ENCODE data around the gene GOLM1. TPM values are rescaled to one million over a fixed set of nuclear protein-coding genes. Genes with fewer than 3 reads are reported as not detected.

GOLM1 gene
- 106 and 140 TPM in 2 replicates for total RNA-seq

DNA sequence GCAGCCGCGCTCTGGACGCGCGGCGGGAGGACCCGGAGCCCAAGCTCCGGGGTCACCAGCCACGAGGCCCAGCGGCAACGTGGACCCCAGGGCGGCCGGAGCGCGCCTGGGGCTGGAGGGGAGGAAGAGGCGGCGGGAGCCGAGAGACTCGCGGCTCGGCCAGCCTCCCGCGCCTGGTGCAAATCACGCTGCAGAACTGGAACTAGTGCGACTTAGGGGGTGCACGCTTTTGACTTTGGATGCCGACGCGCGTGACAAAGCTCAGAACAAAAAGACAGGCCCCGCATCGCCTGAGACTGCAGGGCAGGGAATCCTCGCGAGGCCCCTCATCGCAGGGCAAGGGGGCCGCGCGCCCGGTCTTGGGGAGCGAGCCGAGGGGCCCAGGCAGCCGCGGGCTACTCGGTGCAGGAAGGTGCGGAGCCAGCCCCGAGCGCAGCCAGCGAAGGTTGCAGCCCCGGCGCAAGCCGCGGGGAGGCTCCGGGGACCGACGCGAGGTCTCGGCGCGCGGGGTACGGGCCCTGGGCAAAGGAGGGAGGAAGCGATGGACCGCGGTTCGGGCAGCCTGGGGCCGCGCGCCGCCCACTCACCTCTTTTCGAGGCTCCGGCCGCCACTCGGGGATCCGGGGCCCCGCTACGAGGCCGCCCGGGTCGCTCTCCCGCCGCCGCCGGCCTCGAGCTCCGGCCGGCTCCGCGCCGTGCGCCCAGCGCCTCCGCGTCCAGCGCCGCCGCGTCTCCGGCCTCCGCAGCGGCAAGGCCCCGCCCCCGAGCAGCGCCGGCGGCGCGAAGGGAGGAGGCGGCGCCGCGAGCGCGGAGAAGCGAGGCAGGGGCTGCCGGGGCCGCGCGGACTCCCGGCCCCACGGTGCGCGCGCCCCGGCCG, at the start of gene GOLM1:
TSS of gene GOLM1 (minus strand) at position 735 of the 877 bp plus-strand sequence. CDS start 20,238 bp downstream, outside the sequence.

Other genes with a start within 250 kb of the GOLM1 start
- gene NAA35, start 158.4 kb downstream of the GOLM1 start, total RNA-seq: 23.8 and 36.1 TPM in 2 replicates
- 0.30 and 1.1 TPM in 2 replicates for gene C9orf153, start 160.1 kb upstream of the GOLM1 start, total RNA-seq
- gene ISCA1, start 183.0 kb upstream of the GOLM1 start, total RNA-seq: 18.9 and 26.1 TPM in 2 replicates